K562 (cell line): ENCODE results near the gene DGKA.
"Not testable (repeated sequence)": the region's sequence is repeated elsewhere in the genome, so short reads cannot be mapped to it uniquely, and the experiment has no call there.

Source experiments
- BRD9 ChIP-seq: fragments of 450-650 bp; IDR thresholded peaks from 2 replicates; pipeline ENCODE4 v1.6.1; 2018; ENCODE audit warnings: low read depth; ENCODE audit not compliant: partially characterized antibody
- HMG20B ChIP-seq: fragments of 250-450 bp; sonication (Bioruptor Pico); IDR thresholded peaks from 2 replicates; pipeline ENCODE4 v1.5.0; 2021; ENCODE audit warnings: mild to moderate bottlenecking
- MEF2A ChIP-seq: IDR thresholded peaks from 2 replicates; pipeline ENCODE4 v1.6.1; 2011; ENCODE audit warnings: low read depth, mild to moderate bottlenecking, low read length, moderate library complexity; ENCODE audit not compliant: control insufficient read depth
- MYNN ChIP-seq, 2 experiments: sonication (generic); formaldehyde crosslinking in 1 of 2; IDR thresholded peaks; 2 replicates each; pipeline versions ENCODE4 v1.5.0 to v1.6.1; 2016 to 2020; ENCODE audit warnings: antibody characterized with exemption in 1 of 2, missing genetic modification reagents in 1 of 2
- NFXL1 ChIP-seq: fragments of 450-650 bp; formaldehyde crosslinking; IDR thresholded peaks from 2 replicates; pipeline ENCODE4 v1.4.0; 2021; ENCODE audit warnings: mild to moderate bottlenecking
- ZNF830 ChIP-seq: fragments of 250-450 bp; sonication (Bioruptor Pico); IDR thresholded peaks from 2 replicates; pipeline ENCODE4 v1.5.0; 2021; ENCODE audit warnings: mild to moderate bottlenecking
- TF ChIP-seq, protein P1 (sequence below), 2 experiments: fragments of 200-800 bp in 1 of 2; sonication (Bioruptor generic) in 1 of 2; sonication (generic) in 1 of 2; formaldehyde crosslinking in 1 of 2; IDR thresholded peaks in 1 of 2; conservative IDR thresholded peaks in 1 of 2; 2 replicates each; pipeline versions ENCODE4 v1.5.0 to v1.6.1; 2016 to 2020; ENCODE audit warnings: missing compliant biosample characterization in 1 of 2, missing genetic modification characterization in 1 of 2, missing genetic modification reagents in 1 of 2
- TF ChIP-seq, protein P2 (sequence below): fragments of 250-450 bp; sonication (Bioruptor Pico); IDR thresholded peaks from 2 replicates; pipeline ENCODE4 v1.5.0; 2020; ENCODE audit warnings: mild to moderate bottlenecking
- TF ChIP-seq, protein P3 (sequence below), 2 experiments: fragments of 450-650 bp; formaldehyde crosslinking in 1 of 2; IDR thresholded peaks; 2 replicates each; pipeline versions ENCODE4 v1.4.0 to v1.6.1; 2014 to 2020; ENCODE audit warnings: mild to moderate bottlenecking in 2 of 2, borderline replicate concordance in 1 of 2, low read depth in 1 of 2
- TF ChIP-seq, protein P4 (sequence below), 3 experiments: IDR thresholded peaks in 2 of 3; conservative IDR thresholded peaks in 1 of 3; 2 replicates each; pipeline ENCODE4 v1.5.1; 2011 to 2012; ENCODE audit warnings: low read length in 3 of 3, mild to moderate bottlenecking in 3 of 3, control low read depth in 2 of 3, improper control_type of control experiment in 1 of 3, inconsistent platforms in 1 of 3, low read depth in 1 of 3, mixed read lengths in 1 of 3, moderate library complexity in 1 of 3; ENCODE audit not compliant: insufficient read depth in 2 of 3

DNA sequence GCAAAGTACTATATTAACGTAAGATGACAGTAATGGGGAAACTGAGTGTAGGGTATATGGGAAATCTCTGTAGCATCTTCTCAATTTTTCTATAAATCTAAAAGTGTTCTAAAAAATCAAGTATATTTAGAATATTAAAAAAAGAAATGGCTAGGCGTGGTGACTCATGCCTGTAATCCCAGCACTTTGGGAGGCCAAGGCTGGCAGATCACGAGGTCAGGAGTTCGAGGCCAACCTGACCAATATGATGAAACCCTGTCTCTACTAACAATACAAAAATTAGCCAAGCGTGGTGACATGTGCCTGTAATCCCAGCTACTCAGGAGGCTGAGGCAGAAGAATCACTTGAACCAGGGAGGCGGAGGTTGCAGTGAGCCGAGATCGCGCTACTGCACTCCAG, 7.3 kb upstream of the DGKA start:
- not testable (repeated sequence) for TF ChIP-seq MYNN (IDR thresholded peaks at IDR 0.05); MYNN (CRISPR knock-in tag; IDR thresholded peaks at IDR 0.05); MEF2A; ZNF830 (CRISPR knock-in tag); BRD9; HMG20B (CRISPR knock-in tag); NFXL1 (CRISPR knock-in tag)
- TF ChIP-seq, protein P1, sequence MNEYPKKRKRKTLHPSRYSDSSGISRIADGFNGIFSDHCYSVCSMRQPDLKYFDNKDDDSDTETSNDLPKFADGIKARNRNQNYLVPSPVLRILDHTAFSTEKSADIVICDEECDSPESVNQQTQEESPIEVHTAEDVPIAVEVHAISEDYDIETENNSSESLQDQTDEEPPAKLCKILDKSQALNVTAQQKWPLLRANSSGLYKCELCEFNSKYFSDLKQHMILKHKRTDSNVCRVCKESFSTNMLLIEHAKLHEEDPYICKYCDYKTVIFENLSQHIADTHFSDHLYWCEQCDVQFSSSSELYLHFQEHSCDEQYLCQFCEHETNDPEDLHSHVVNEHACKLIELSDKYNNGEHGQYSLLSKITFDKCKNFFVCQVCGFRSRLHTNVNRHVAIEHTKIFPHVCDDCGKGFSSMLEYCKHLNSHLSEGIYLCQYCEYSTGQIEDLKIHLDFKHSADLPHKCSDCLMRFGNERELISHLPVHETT (CRISPR knock-in tag; conservative IDR thresholded peaks at IDR 0.05 in 1 of 2, IDR thresholded peaks at IDR 0.05 in 1 of 2) = not testable (repeated sequence)
- TF ChIP-seq, protein P2, sequence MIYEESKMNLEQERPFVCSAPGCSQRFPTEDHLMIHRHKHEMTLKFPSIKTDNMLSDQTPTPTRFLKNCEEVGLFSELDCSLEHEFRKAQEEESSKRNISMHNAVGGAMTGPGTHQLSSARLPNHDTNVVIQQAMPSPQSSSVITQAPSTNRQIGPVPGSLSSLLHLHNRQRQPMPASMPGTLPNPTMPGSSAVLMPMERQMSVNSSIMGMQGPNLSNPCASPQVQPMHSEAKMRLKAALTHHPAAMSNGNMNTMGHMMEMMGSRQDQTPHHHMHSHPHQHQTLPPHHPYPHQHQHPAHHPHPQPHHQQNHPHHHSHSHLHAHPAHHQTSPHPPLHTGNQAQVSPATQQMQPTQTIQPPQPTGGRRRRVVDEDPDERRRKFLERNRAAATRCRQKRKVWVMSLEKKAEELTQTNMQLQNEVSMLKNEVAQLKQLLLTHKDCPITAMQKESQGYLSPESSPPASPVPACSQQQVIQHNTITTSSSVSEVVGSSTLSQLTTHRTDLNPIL (CRISPR knock-in tag) = not testable (repeated sequence)
- TF ChIP-seq, protein P3, sequence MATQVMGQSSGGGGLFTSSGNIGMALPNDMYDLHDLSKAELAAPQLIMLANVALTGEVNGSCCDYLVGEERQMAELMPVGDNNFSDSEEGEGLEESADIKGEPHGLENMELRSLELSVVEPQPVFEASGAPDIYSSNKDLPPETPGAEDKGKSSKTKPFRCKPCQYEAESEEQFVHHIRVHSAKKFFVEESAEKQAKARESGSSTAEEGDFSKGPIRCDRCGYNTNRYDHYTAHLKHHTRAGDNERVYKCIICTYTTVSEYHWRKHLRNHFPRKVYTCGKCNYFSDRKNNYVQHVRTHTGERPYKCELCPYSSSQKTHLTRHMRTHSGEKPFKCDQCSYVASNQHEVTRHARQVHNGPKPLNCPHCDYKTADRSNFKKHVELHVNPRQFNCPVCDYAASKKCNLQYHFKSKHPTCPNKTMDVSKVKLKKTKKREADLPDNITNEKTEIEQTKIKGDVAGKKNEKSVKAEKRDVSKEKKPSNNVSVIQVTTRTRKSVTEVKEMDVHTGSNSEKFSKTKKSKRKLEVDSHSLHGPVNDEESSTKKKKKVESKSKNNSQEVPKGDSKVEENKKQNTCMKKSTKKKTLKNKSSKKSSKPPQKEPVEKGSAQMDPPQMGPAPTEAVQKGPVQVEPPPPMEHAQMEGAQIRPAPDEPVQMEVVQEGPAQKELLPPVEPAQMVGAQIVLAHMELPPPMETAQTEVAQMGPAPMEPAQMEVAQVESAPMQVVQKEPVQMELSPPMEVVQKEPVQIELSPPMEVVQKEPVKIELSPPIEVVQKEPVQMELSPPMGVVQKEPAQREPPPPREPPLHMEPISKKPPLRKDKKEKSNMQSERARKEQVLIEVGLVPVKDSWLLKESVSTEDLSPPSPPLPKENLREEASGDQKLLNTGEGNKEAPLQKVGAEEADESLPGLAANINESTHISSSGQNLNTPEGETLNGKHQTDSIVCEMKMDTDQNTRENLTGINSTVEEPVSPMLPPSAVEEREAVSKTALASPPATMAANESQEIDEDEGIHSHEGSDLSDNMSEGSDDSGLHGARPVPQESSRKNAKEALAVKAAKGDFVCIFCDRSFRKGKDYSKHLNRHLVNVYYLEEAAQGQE (IDR thresholded peaks at IDR 0.05; ENCODE audit: borderline replicate concordance) = not testable (repeated sequence)
- TF ChIP-seq, protein P3 (CRISPR knock-in tag; IDR thresholded peaks at IDR 0.05; ENCODE audit: low read depth) = not testable (repeated sequence)
- TF ChIP-seq, protein P4, sequence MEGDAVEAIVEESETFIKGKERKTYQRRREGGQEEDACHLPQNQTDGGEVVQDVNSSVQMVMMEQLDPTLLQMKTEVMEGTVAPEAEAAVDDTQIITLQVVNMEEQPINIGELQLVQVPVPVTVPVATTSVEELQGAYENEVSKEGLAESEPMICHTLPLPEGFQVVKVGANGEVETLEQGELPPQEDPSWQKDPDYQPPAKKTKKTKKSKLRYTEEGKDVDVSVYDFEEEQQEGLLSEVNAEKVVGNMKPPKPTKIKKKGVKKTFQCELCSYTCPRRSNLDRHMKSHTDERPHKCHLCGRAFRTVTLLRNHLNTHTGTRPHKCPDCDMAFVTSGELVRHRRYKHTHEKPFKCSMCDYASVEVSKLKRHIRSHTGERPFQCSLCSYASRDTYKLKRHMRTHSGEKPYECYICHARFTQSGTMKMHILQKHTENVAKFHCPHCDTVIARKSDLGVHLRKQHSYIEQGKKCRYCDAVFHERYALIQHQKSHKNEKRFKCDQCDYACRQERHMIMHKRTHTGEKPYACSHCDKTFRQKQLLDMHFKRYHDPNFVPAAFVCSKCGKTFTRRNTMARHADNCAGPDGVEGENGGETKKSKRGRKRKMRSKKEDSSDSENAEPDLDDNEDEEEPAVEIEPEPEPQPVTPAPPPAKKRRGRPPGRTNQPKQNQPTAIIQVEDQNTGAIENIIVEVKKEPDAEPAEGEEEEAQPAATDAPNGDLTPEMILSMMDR (IDR thresholded peaks at IDR 0.05 in 2 of 3, conservative IDR thresholded peaks at IDR 0.05 in 1 of 3; ENCODE audit: insufficient read depth in 2 of 3, low read depth in 1 of 3, low read length in 3 of 3) = not testable (repeated sequence)
